Hepatocyte (in vitro differentiated cells): ENCODE measurements around the gene FANCL. TPM values are rescaled to one million over a fixed set of nuclear protein-coding genes. Genes with fewer than 3 reads are reported as not detected.
"Not testable (repeated sequence)": the region's sequence is repeated elsewhere in the genome, so short reads cannot be mapped to it uniquely, and the experiment has no call there.

Source experiments
- DNase-seq: peaks from one replicate; pipeline ENCODE4 v3.0.0-alpha.2; 2016; ENCODE audit warnings: low spot score
- H2AFZ ChIP-seq: fragments of 200-600 bp; sonication (generic); 2 replicates; pipeline ENCODE4 v1.6.0; 2016; ENCODE audit warnings: antibody characterized with exemption, mild to moderate bottlenecking
- H3K27ac ChIP-seq: fragments of 200-600 bp; sonication (generic); 2 replicates; pipeline ENCODE4 v1.5.1; 2016; ENCODE audit warnings: mild to moderate bottlenecking
- H3K27me3 ChIP-seq: fragments of 200-600 bp; sonication (generic); 2 replicates; pipeline ENCODE4 v1.6.1; 2016
- H3K36me3 ChIP-seq: fragments of 200-600 bp; sonication (generic); replicated peaks from 2 replicates; pipeline ENCODE4 v1.5.1; 2016; ENCODE audit warnings: low read depth; ENCODE audit not compliant: insufficient read depth
- H3K4me1 ChIP-seq: fragments of 200-600 bp; sonication (generic); 2 replicates; pipeline ENCODE4 v1.5.1; 2016; ENCODE audit warnings: mild to moderate bottlenecking, moderate library complexity; ENCODE audit not compliant: insufficient read depth
- H3K4me2 ChIP-seq: fragments of 200-600 bp; sonication (generic); 2 replicates; pipeline ENCODE4 v1.6.0; 2016
- H3K4me3 ChIP-seq: fragments of 200-600 bp; sonication (generic); 2 replicates; pipeline ENCODE4 v1.5.1; 2016; ENCODE audit warnings: mild to moderate bottlenecking
- H3K79me2 ChIP-seq: fragments of 200-600 bp; sonication (generic); 2 replicates; pipeline ENCODE4 v1.6.0; 2017; ENCODE audit warnings: mild to moderate bottlenecking
- H3K9me2 ChIP-seq: fragments of 200-600 bp; sonication (generic); replicated peaks from 2 replicates; pipeline ENCODE4 v1.6.0; 2017; ENCODE audit warnings: mild to moderate bottlenecking; ENCODE audit not compliant: insufficient read depth
- H3K9me3 ChIP-seq: fragments of 200-600 bp; sonication (generic); 2 replicates; pipeline ENCODE4 v1.5.1; 2016; ENCODE audit warnings: low read depth, mild to moderate bottlenecking
- H4K20me1 ChIP-seq: fragments of 200-600 bp; sonication (generic); 2 replicates; pipeline ENCODE4 v1.6.0; 2016; ENCODE audit warnings: mild to moderate bottlenecking; ENCODE audit not compliant: insufficient read depth, poor library complexity, severe bottlenecking
- EZH2 ChIP-seq: fragments of 200-600 bp; sonication (generic); IDR thresholded peaks from 2 replicates; pipeline ENCODE4 v1.6.1; 2016; ENCODE audit warnings: antibody characterized with exemption, mild to moderate bottlenecking, borderline replicate concordance
- EZH2phosphoT487 ChIP-seq: fragments of 200-600 bp; sonication (generic); IDR thresholded peaks from one replicate; pipeline ENCODE4 v1.6.1; 2018; ENCODE audit warnings: antibody characterized with exemption, mild to moderate bottlenecking, low read depth, moderate library complexity; ENCODE audit not compliant: unreplicated experiment, severe bottlenecking
- WGBS: methylation state at CpG from one replicate; pipeline ENCODE4 v1.1.6; 2016; ENCODE audit warnings: low lambda C conversion rate; ENCODE audit errors: missing lambda C conversion rate; 5-methylcytosine and 5-hydroxymethylcytosine counted together
- polyA plus RNA-seq: library from polyadenylated mRNA; unstranded; fragments of >200 nt; fragmentation: Nextera tagmentation; extraction: Ambion mirVana; gene quantifications from 2 replicates; pipeline ENCODE4 v1.2.1, GENCODE V29; 2016
- total RNA-seq: library from RNA; depleted of rRNA; stranded (reverse); fragments of >200 nt; gene quantifications from 2 replicates; pipeline ENCODE4 v1.2.3, GENCODE V29; 2014
- TF ChIP-seq, protein P1 (sequence below): fragments of 200-600 bp; sonication (generic); IDR thresholded peaks from 2 replicates; pipeline ENCODE4 v1.5.1; 2016; ENCODE audit warnings: antibody characterized with exemption, mild to moderate bottlenecking; ENCODE audit not compliant: poor library complexity

Gene FANCL
- total and polyA plus RNA-seq, 2 experiments from 2014 or later = 20.8 to 32.7 TPM

DNA sequence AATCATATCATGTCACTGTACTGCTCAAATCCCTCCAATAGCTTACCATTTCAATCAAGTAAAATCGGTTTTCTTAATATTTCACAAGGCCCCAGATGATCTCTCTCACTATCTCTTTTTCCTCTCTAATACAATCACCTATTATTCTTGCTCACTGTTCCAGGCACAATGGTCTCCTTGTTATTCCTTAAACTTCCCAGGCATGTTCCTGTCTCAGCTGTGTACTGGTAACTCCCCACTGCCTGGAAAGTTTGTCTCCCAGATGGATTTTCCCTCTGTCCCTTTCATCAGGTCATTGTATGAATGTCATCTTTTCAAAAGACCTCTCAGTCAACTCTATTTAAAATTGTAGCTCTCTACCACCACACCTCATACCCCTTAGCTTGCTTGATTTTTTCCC is 30.7 kb upstream of the FANCL start:
- no peak overlapping the region for H3K4me3 ChIP-seq
- H3K27ac ChIP-seq = no peak overlapping the region
- H3K36me3 ChIP-seq = no peaks in the 10 kb centered on the region
- no peak overlapping the region for H3K4me2 ChIP-seq
- no peaks in the 10 kb centered on the region for H4K20me1 ChIP-seq
- H3K9me2 ChIP-seq = no peaks in the 10 kb centered on the region
- no peaks in the 10 kb centered on the region for H3K79me2 ChIP-seq
- no peak for DNase-seq
- H3K4me1 ChIP-seq = no peaks in the 10 kb centered on the region
- WGBS = 65% methylated on average over 1 of the region's 1 CpG
- TF ChIP-seq, protein P1, sequence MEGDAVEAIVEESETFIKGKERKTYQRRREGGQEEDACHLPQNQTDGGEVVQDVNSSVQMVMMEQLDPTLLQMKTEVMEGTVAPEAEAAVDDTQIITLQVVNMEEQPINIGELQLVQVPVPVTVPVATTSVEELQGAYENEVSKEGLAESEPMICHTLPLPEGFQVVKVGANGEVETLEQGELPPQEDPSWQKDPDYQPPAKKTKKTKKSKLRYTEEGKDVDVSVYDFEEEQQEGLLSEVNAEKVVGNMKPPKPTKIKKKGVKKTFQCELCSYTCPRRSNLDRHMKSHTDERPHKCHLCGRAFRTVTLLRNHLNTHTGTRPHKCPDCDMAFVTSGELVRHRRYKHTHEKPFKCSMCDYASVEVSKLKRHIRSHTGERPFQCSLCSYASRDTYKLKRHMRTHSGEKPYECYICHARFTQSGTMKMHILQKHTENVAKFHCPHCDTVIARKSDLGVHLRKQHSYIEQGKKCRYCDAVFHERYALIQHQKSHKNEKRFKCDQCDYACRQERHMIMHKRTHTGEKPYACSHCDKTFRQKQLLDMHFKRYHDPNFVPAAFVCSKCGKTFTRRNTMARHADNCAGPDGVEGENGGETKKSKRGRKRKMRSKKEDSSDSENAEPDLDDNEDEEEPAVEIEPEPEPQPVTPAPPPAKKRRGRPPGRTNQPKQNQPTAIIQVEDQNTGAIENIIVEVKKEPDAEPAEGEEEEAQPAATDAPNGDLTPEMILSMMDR = no peak
- no peak for TF ChIP-seq EZH2phosphoT487
- TF ChIP-seq EZH2 = no peak
- no peaks in the 10 kb centered on the region for H3K9me3 ChIP-seq
- no peak overlapping the region for H2AFZ ChIP-seq
- no peaks in the 10 kb centered on the region for H3K27me3 ChIP-seq

DNA sequence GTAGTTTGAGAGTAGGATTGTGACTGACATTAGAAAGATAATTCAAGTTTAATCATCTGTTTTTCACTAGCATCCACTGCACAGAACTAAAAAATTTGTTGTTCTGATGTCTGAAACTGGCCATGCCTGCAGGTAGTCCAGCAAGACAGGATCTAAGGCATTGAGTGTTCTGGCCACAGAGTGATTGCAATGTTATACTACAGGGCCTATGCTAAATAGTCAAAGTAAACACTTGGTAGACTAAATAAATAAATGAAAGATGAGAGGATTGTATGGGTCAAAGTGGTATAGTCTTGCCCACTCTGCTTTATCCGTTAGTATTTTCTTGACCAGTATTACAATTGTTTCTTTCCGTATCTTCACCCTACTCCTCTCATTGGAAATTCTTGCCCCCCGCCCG is 27.6 kb upstream of the FANCL start:
- H3K9me2 ChIP-seq = no peaks in the 10 kb centered on the region
- H4K20me1 ChIP-seq = no peaks in the 10 kb centered on the region
- WGBS = 86% methylated on average over 4 of the region's 4 CpGs
- no peaks in the 10 kb centered on the region for H3K27me3 ChIP-seq
- no peak overlapping the region for H3K4me2 ChIP-seq
- no peaks in the 10 kb centered on the region for H3K79me2 ChIP-seq
- no peaks in the 10 kb centered on the region for H3K4me1 ChIP-seq
- no peaks in the 10 kb centered on the region for H3K9me3 ChIP-seq
- H2AFZ ChIP-seq = no peak overlapping the region
- H3K36me3 ChIP-seq = no peaks in the 10 kb centered on the region
- no peak overlapping the region for H3K4me3 ChIP-seq
- TF ChIP-seq EZH2phosphoT487 (no peak), EZH2 (no peak)
- TF ChIP-seq, protein P1 = no peak
- no peak for DNase-seq
- H3K27ac ChIP-seq = no peak overlapping the region

DNA sequence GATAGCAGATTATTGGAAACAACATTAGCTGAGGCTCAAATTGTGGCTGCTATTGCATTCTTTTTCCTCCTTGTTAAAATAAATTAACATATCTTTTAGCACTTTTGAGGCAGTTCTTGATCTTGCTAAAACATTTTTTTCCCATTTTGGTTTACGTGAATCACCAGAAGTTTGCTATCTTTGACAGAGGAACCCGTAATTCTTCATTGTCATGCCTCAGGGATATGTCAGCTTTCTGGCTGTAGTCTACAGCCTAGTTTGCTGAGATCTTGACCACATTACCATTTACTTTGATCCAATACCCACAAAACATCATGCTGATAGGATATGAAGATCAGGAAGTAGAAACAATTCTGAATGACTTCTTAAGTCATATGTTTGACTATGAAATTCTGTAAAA is 25.1 kb upstream of the FANCL start:
- no peak overlapping the region for H3K4me3 ChIP-seq
- H2AFZ ChIP-seq = no peak overlapping the region
- H3K9me3 ChIP-seq = no peaks in the 10 kb centered on the region
- H3K27me3 ChIP-seq = no peaks in the 10 kb centered on the region
- no peak overlapping the region for H3K4me2 ChIP-seq
- no peak overlapping the region for H3K27ac ChIP-seq
- no peaks in the 10 kb centered on the region for H3K9me2 ChIP-seq
- H4K20me1 ChIP-seq = no peaks in the 10 kb centered on the region
- no peak for TF ChIP-seq EZH2phosphoT487
- no peak for TF ChIP-seq EZH2
- TF ChIP-seq, protein P1 = no peak
- no peaks in the 10 kb centered on the region for H3K79me2 ChIP-seq
- DNase-seq = no peak
- 87% methylated on average over 2 of the region's 2 CpGs for WGBS
- H3K4me1 ChIP-seq = no peaks in the 10 kb centered on the region
- H3K36me3 ChIP-seq = no peaks in the 10 kb centered on the region

DNA sequence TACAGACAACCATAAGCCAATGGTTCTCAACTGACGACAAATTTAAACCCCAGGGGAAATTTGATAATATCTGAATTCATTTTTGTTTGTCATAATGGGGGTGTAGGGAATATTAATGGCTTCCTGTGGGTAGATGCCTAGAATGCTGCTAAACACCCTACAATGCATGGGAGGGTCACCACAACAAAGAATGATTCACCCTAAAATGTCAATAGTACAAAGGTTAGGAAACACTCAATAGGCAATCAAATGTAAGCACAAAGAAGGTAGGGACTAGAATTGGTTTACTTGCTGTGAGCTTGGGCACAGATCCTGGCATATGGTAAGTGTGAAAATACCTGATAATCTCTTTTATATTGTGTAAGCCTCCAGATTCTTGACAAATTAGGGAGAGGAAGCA is 20.1 kb upstream of the FANCL start:
- 85% methylated on average over 1 of the region's 1 CpG for WGBS
- Histone ChIP-seq H3K4me1 (no peaks in the 10 kb centered on the region), H3K79me2 (no peaks in the 10 kb centered on the region), H3K4me2 (no peak overlapping the region), H3K27me3 (no peaks in the 10 kb centered on the region), H3K36me3 (no peaks in the 10 kb centered on the region), H4K20me1 (no peaks in the 10 kb centered on the region), H3K9me2 (no peaks in the 10 kb centered on the region), H3K4me3 (no peak overlapping the region), H2AFZ (no peak overlapping the region), H3K27ac (no peak overlapping the region), H3K9me3 (no peaks in the 10 kb centered on the region)
- TF ChIP-seq, protein P1 = no peak
- TF ChIP-seq EZH2 = no peak
- TF ChIP-seq EZH2phosphoT487 = no peak
- DNase-seq = no peak

DNA sequence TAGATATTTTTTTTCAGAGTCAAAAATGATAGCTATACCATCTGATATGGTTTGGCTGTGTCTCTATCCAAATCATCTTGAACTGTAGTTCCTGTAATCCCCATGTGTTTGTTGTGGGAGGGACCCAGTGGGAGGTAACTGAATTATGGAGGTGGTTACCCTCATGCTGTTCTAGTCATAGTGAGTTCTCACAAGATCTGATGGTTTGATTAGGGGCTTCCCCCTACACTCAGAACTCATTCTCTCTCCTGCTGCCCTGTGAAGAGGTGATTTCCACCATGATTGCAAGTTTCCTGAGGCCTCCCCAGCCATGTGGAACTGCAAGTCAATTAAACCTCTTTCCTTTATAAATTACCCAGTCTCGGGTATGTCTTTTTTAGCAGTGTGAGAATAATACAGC is 17.3 kb upstream of the FANCL start:
- not testable (repeated sequence) for H3K4me1 ChIP-seq
- WGBS = 92% methylated on average over 1 of the region's 1 CpG

More for the DNA sequence above, 17.3 kb upstream of the FANCL start:
- not testable (repeated sequence) for H3K9me2 ChIP-seq, H3K79me2 ChIP-seq, H3K9me3 ChIP-seq, H2AFZ ChIP-seq, DNase-seq, H4K20me1 ChIP-seq, H3K27ac ChIP-seq, H3K36me3 ChIP-seq, H3K4me2 ChIP-seq, H3K27me3 ChIP-seq, H3K4me3 ChIP-seq
